ENCODE measurements around the gene FANCF.

- TF ChIP-seq EZH2phosphoT487 (IDR thresholded peaks at IDR 0.05) (no peak), EZH2 (IDR thresholded peaks at IDR 0.05) (no peak), CTCF (IDR thresholded peaks at IDR 0.05) (no peak)
These were observed 1.1 kb upstream of the FANCF start for GRCh38 chr11:22626573-22627239.

Data from neural progenitor cell (in vitro differentiated cells).